IMR-90 (cell line): ENCODE data around the gene CHST8.

ENCODE experiments used
- BHLHE40 ChIP-seq: fragments of 150-350 bp; IDR thresholded peaks from 2 replicates; pipeline ENCODE4 v1.6.1; 2016; ENCODE audit warnings: mild to moderate bottlenecking, low read depth, low read length
- FOS ChIP-seq: fragments of 150-350 bp; IDR thresholded peaks from 2 replicates; pipeline ENCODE4 v1.6.1; 2016; ENCODE audit warnings: low read depth, low read length
- MXI1 ChIP-seq: IDR thresholded peaks from 2 replicates; pipeline ENCODE4 v1.6.1; 2012; ENCODE audit warnings: low read depth, mild to moderate bottlenecking, low read length, moderate library complexity, borderline replicate concordance
- POLR2A ChIP-seq: IDR thresholded peaks from 2 replicates; pipeline ENCODE4 v1.6.1; 2012; ENCODE audit warnings: mild to moderate bottlenecking, low read depth, low read length
- RAD21 ChIP-seq: IDR thresholded peaks from 2 replicates; pipeline ENCODE4 v1.6.1; 2012; ENCODE audit warnings: low read length, improper control_type of control experiment
- TF ChIP-seq, protein P1 (sequence below): conservative IDR thresholded peaks from 2 replicates; pipeline ENCODE4 v1.5.1; 2012; ENCODE audit warnings: mild to moderate bottlenecking, low read depth, low read length, improper control_type of control experiment
- TF ChIP-seq, protein P2 (sequence below): fragments of 150-350 bp; IDR thresholded peaks from 2 replicates; pipeline ENCODE4 v1.6.1; 2017; ENCODE audit warnings: mild to moderate bottlenecking, antibody characterized with exemption, low read length, low read depth

DNA sequence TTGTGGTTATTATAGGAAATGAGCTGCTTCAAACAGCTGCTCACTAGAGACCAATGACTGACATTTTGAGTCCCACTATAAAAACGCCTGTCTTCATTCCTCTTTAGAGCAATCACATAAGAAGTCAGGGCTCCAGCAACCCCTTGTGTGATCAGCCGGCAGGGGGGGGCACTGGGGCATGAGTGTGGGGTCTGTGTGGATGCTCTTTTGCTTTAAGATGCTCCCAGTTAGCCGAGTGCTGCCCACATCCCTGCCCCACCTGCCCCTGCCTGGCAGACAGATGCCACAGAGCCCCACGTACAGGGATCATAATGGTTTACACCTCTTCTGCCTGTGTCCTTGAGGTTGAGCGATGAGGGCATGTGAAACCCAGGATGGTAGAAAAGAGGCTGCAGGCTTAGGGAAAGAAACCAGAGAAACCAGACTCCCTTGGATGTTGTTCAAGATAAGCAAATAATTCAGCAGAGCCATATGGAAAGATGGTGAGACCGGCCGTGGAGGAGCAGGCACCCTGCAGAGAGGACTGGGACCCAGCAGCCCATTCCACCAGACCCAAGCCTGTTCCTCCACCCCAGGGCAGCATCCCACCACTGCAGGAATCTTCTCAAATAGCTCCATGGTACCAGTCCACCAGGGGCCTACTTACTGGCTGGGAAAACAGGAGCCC is 55.4 kb downstream of the CHST8 start:
- TF ChIP-seq, protein P1, sequence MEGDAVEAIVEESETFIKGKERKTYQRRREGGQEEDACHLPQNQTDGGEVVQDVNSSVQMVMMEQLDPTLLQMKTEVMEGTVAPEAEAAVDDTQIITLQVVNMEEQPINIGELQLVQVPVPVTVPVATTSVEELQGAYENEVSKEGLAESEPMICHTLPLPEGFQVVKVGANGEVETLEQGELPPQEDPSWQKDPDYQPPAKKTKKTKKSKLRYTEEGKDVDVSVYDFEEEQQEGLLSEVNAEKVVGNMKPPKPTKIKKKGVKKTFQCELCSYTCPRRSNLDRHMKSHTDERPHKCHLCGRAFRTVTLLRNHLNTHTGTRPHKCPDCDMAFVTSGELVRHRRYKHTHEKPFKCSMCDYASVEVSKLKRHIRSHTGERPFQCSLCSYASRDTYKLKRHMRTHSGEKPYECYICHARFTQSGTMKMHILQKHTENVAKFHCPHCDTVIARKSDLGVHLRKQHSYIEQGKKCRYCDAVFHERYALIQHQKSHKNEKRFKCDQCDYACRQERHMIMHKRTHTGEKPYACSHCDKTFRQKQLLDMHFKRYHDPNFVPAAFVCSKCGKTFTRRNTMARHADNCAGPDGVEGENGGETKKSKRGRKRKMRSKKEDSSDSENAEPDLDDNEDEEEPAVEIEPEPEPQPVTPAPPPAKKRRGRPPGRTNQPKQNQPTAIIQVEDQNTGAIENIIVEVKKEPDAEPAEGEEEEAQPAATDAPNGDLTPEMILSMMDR: no peak
- TF ChIP-seq FOS (no peak), POLR2A (no peak), BHLHE40 (no peak), RAD21 (no peak), MXI1 (no peak)
- TF ChIP-seq, protein P2, sequence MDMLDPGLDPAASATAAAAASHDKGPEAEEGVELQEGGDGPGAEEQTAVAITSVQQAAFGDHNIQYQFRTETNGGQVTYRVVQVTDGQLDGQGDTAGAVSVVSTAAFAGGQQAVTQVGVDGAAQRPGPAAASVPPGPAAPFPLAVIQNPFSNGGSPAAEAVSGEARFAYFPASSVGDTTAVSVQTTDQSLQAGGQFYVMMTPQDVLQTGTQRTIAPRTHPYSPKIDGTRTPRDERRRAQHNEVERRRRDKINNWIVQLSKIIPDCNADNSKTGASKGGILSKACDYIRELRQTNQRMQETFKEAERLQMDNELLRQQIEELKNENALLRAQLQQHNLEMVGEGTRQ: no peak
